PC-3 (cell line): Measurements from ENCODE around the gene EIF3F.

Experiments used
- EZH2phosphoT487 ChIP-seq: fragments of 300-600 bp; sonication (generic); IDR thresholded peaks from 2 replicates; pipeline ENCODE4 v1.6.1; 2018; ENCODE audit warnings: mild to moderate bottlenecking, antibody characterized with exemption, low read length, borderline replicate concordance
- TF ChIP-seq, protein P1 (sequence below): fragments of 300-600 bp; sonication (generic); conservative IDR thresholded peaks from 2 replicates; pipeline ENCODE4 v1.5.1; 2017; ENCODE audit warnings: antibody characterized with exemption, low read depth, mild to moderate bottlenecking, low read length

DNA sequence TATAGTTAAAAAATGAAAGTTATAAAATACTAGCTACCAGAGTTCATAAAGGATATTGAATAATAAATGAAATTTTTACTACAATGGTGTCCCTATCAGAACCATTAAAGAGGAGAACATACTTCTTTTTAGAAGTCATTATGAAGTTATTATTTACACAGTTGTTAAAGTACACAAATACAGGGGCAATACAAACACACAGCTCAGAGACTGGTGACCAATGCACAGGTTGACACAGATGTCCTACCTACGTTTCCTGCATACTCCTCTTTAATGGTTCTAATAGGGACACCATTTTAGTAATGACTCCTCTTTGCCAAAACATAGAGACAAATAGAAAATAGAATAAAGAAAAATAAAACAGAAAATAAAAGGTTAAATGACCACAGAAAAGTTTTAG lies 31.9 kb upstream of the EIF3F start:
- TF ChIP-seq EZH2phosphoT487 = no peak
- TF ChIP-seq, protein P1, sequence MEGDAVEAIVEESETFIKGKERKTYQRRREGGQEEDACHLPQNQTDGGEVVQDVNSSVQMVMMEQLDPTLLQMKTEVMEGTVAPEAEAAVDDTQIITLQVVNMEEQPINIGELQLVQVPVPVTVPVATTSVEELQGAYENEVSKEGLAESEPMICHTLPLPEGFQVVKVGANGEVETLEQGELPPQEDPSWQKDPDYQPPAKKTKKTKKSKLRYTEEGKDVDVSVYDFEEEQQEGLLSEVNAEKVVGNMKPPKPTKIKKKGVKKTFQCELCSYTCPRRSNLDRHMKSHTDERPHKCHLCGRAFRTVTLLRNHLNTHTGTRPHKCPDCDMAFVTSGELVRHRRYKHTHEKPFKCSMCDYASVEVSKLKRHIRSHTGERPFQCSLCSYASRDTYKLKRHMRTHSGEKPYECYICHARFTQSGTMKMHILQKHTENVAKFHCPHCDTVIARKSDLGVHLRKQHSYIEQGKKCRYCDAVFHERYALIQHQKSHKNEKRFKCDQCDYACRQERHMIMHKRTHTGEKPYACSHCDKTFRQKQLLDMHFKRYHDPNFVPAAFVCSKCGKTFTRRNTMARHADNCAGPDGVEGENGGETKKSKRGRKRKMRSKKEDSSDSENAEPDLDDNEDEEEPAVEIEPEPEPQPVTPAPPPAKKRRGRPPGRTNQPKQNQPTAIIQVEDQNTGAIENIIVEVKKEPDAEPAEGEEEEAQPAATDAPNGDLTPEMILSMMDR = no peak
